CD8-positive, alpha-beta memory T cell (primary cell): ENCODE data around the gene GTF3C5. TPM values are rescaled to one million over a fixed set of nuclear protein-coding genes. Genes with fewer than 3 reads are reported as not detected.
A peak's percentile ranks its signal among the peaks of the same experiment; 100 is the strongest.
"Not testable (repeated sequence)": the region's sequence is repeated elsewhere in the genome, so short reads cannot be mapped to it uniquely, and the experiment has no call there.

Experiments used
- CTCF ChIA-PET: fragments of 350-600 bp; sonication (Branson Sonifier 250); formaldehyde crosslinking; loops from one replicate; lab custom pipeline; 2021; ENCODE audit warnings: antibody characterized with exemption; lab: Charles Lee
- POLR2A ChIA-PET: fragments of 350-600 bp; sonication (Branson Sonifier 250); formaldehyde crosslinking; loops from one replicate; lab custom pipeline; 2021; ENCODE audit warnings: antibody characterized with exemption; lab: Charles Lee
- DNase-seq, 5 donors: peaks; one replicate each; pipeline versions ENCODE4 v3.0.0 to v3.0.0-alpha.2; 2020 to 2022; ENCODE audit warnings: mixed read lengths in 1 of 5
- H3K27ac ChIP-seq: one replicate; pipeline ENCODE4 v1.7.0; 2013; ENCODE audit warnings: low read depth, mild to moderate bottlenecking, low read length, moderate library complexity
- H3K27me3 ChIP-seq: 2 replicates; pipeline ENCODE4 v1.7.0; 2013; ENCODE audit warnings: low read length, mild to moderate bottlenecking; ENCODE audit not compliant: insufficient read depth, poor library complexity, severe bottlenecking
- H3K36me3 ChIP-seq: 2 replicates; pipeline ENCODE4 v1.7.0; 2013; ENCODE audit warnings: mild to moderate bottlenecking, low read length, moderate library complexity; ENCODE audit not compliant: insufficient read depth
- H3K4me1 ChIP-seq: 2 replicates; pipeline ENCODE4 v1.7.0; 2013; ENCODE audit warnings: mild to moderate bottlenecking, low read length, moderate library complexity; ENCODE audit not compliant: insufficient read depth
- H3K4me3 ChIP-seq: 2 replicates; pipeline ENCODE4 v1.7.0; 2013; ENCODE audit warnings: mild to moderate bottlenecking, low read length
- H3K9me3 ChIP-seq: 2 replicates; pipeline ENCODE4 v1.7.0; 2013; ENCODE audit warnings: mild to moderate bottlenecking, low read length
- H3K27ac Mint-ChIP-seq, 8 donors: one replicate each; pipeline ENCODE4 v1.8.0; 2020 to 2021; ENCODE audit warnings: mixed read lengths in 8 of 8, mild to moderate bottlenecking in 6 of 8, inconsistent platforms in 3 of 8, moderate library complexity in 3 of 8
- H3K27me3 Mint-ChIP-seq, 2 donors: one replicate each; pipeline ENCODE4 v1.8.0; 2020 to 2021; ENCODE audit warnings: mixed read lengths in 2 of 2, mild to moderate bottlenecking in 1 of 2, moderate library complexity in 1 of 2
- H3K36me3 Mint-ChIP-seq, 3 donors: one replicate each; pipeline ENCODE4 v1.8.0; 2020 to 2021; ENCODE audit warnings: mixed read lengths in 3 of 3, inconsistent platforms in 1 of 3, mild to moderate bottlenecking in 1 of 3
- H3K4me1 Mint-ChIP-seq, 3 donors: one replicate each; pipeline ENCODE4 v1.8.0; 2020 to 2021; ENCODE audit warnings: mixed read lengths in 3 of 3, inconsistent platforms in 1 of 3, mild to moderate bottlenecking in 1 of 3
- H3K4me3 Mint-ChIP-seq, 7 donors: one replicate each; pipeline ENCODE4 v1.8.0; 2020 to 2021; ENCODE audit warnings: mixed read lengths in 7 of 7, mild to moderate bottlenecking in 6 of 7, moderate library complexity in 4 of 7, inconsistent platforms in 2 of 7
- H3K9me3 Mint-ChIP-seq, 5 donors: one replicate each; pipeline ENCODE4 v1.8.0; 2020 to 2022; ENCODE audit warnings: mixed read lengths in 5 of 5, mild to moderate bottlenecking in 3 of 5, moderate library complexity in 2 of 5, inconsistent platforms in 1 of 5
- polyA plus RNA-seq: library from polyadenylated mRNA; unstranded; fragments of 300-500 nt; fragmentation: Illumina TruSeq; gene quantifications from one replicate; pipeline ENCODE4 v1.2.3, GENCODE V29; 2021
- total RNA-seq, 2 experiments: library from RNA; stranded (reverse); gene quantifications; one replicate each; pipeline ENCODE4 v1.2.3, GENCODE V29; 2021

GTF3C5 gene
- total and polyA plus RNA-seq, 3 experiments from 2014 or later = 38.5 to 91.8 (median 87.8) TPM

DNA sequence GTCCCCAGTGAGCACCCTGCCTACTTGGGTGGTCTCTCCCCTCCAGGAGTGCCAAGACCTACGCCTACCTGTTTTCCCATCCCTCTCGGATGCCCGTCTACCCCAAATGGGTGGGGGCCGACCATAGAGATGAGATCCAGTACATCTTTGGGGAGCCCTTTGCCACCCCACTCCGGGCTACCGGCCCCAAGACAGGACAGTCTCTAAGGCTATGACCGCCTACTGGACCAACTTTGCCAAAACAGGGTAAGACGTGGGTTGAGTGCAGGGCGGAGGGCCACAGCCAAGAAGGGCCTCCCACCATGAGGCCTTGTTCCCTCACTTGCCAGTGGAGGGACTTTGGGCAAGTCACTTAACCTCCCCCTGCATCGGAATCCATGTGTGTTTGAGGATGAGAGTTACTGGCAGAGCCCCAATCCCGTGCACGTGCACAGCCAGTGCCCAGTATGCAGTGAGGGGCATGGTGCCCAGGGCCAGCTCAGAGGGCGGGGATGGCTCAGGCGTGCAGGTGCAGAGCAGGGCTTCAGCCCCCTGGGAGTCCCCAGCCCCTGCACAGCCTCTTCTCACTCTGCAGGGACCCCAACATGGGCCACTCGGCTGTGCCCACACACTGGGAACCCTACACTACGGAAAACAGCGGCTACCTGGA lies 55.5 kb downstream of the GTF3C5 start:
- POLR2A ChIA-PET, H3K4me3 Mint-ChIP-seq, H3K4me1 ChIP-seq, H3K9me3 Mint-ChIP-seq, H3K27ac ChIP-seq, CTCF ChIA-PET, DNase-seq, H3K4me1 Mint-ChIP-seq, H3K27me3 ChIP-seq, H3K36me3 Mint-ChIP-seq, H3K9me3 ChIP-seq, H3K4me3 ChIP-seq, H3K36me3 ChIP-seq, H3K27me3 Mint-ChIP-seq: not testable (repeated sequence)
- H3K27ac Mint-ChIP-seq = peak overlapping the region in 1 of 8 donors; percentile 60

DNA sequence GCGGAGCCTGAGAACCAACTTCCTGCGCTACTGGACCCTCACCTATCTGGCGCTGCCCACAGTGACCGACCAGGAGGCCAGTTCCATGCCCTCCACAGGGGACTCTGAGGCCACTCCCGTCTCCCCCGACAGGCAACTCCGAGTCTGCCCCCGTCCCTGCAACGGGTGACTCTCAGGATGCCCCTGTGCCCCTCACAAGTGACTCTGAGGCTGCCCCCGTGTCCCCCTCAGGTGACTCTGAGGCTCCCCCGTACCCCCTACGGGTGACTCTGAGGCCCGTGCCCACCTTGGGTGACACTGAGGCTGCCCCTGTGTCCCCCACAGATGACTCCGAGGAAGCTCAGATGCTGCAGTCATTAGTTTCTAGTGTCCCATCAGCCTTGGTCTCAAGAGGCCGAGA lies 56.1 kb downstream of the GTF3C5 start:
- no peak overlapping the region for H3K27ac ChIP-seq
- no peaks in the 10 kb centered on the region for H3K9me3 ChIP-seq
- ChIA-PET POLR2A (no interaction called here), CTCF (interaction anchor here (0.7 kb wide), 1 partner anchor 12 kb away, joined by 3 read pairs; no protein-coding TSS in a partner anchor)
- Mint-ChIP-seq H3K36me3 (no peaks in the 10 kb centered on the region), H3K4me1 (no peaks in the 10 kb centered on the region), H3K27me3 (peaks cover 0 to 2% of the 10 kb centered on the region in 2 donors), H3K27ac (no peak overlapping the region), H3K9me3 (no peaks in the 10 kb centered on the region), H3K4me3 (no peak overlapping the region)
- no peaks in the 10 kb centered on the region for H3K36me3 ChIP-seq
- DNase-seq = no peak
- no peaks in the 10 kb centered on the region for H3K4me1 ChIP-seq
- H3K27me3 ChIP-seq = no peaks in the 10 kb centered on the region
- H3K4me3 ChIP-seq = no peak overlapping the region

GRCh38 chr9:133087429-133088145 lies 56.8 kb downstream of the GTF3C5 start:
- no peaks in the 10 kb centered on the region for H3K36me3 ChIP-seq
- Mint-ChIP-seq H3K9me3 (no peaks in the 10 kb centered on the region), H3K27me3 (peaks cover 0 to 2% of the 10 kb centered on the region in 2 donors), H3K4me3 (no peak overlapping the region), H3K27ac (peak overlapping the region in 1 of 8 donors; percentile 36), H3K4me1 (no peaks in the 10 kb centered on the region), H3K36me3 (no peaks in the 10 kb centered on the region)
- ChIA-PET CTCF (interaction anchor here (0.7 to 1.8 kb wide), 2 partner anchors 12 to 57 kb away, joined by 3 to 5 read pairs; no protein-coding TSS in a partner anchor), POLR2A (no interaction called here)
- H3K4me1 ChIP-seq = no peaks in the 10 kb centered on the region
- H3K4me3 ChIP-seq = no peak overlapping the region
- H3K9me3 ChIP-seq = no peaks in the 10 kb centered on the region
- DNase-seq = peak in 1 of 5 donors; percentile 11
- no peaks in the 10 kb centered on the region for H3K27me3 ChIP-seq
- no peak overlapping the region for H3K27ac ChIP-seq

- H3K36me3 Mint-ChIP-seq = no peaks in the 10 kb centered on the region
- no peaks in the 10 kb centered on the region for H3K4me1 Mint-ChIP-seq
- no peaks in the 10 kb centered on the region for H3K27me3 ChIP-seq
- H3K4me3 Mint-ChIP-seq = no peak overlapping the region
- no peaks in the 10 kb centered on the region for H3K36me3 ChIP-seq
- ChIA-PET CTCF (interaction anchor here (1.8 kb wide), 1 partner anchor 56 kb away, joined by 5 read pairs; no protein-coding TSS in a partner anchor), POLR2A (no interaction called here)
- no peaks in the 10 kb centered on the region for H3K4me1 ChIP-seq
- peak overlapping the region in 1 of 8 donors; percentile 33 for H3K27ac Mint-ChIP-seq
- H3K9me3 Mint-ChIP-seq = no peaks in the 10 kb centered on the region
- no peak overlapping the region for H3K4me3 ChIP-seq
- no peaks in the 10 kb centered on the region for H3K9me3 ChIP-seq
- H3K27me3 Mint-ChIP-seq = peaks cover 0 to 2% of the 10 kb centered on the region in 2 donors
- DNase-seq = peak in 1 of 5 donors; percentile 27
- H3K27ac ChIP-seq = no peak overlapping the region
Measured at GRCh38 chr9:133088146-133088750, 57.5 kb downstream of the GTF3C5 start.

DNA sequence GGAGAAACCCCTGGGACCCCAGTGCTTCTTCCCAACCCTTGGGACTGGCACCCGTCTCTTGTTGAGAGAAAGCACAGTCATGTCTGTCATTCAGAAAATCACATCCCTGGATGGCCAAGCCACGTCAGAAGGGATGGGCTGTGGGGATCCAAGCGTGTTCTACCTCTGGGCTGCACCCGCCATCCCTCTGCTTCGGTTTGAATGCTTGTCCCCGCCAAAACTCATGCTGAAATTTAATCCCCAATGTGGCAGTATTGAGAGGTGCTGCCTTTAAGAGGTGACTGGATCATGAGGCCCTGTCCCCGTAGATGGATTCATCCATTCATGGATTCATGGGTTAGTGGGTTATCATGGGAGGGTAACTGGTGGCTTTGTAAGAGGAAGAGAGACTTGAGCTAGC lies 58.0 kb downstream of the GTF3C5 start:
- Mint-ChIP-seq H3K27ac (no peak overlapping the region), H3K27me3 (peaks cover 0 to 2% of the 10 kb centered on the region in 2 donors), H3K4me1 (no peaks in the 10 kb centered on the region), H3K36me3 (no peaks in the 10 kb centered on the region), H3K4me3 (peak overlapping the region in 1 of 7 donors; percentile 40), H3K9me3 (no peaks in the 10 kb centered on the region)
- ChIA-PET POLR2A (interaction anchor here (0.5 kb wide), 1 partner anchor 17 kb away, joined by 3 read pairs; no protein-coding TSS in a partner anchor), CTCF (interaction anchor here (1.8 kb wide), 1 partner anchor 56 kb away, joined by 5 read pairs; no protein-coding TSS in a partner anchor)
- peak in 1 of 5 donors; percentile 39 for DNase-seq
- no peaks in the 10 kb centered on the region for H3K36me3 ChIP-seq
- no peaks in the 10 kb centered on the region for H3K9me3 ChIP-seq
- no peak overlapping the region for H3K27ac ChIP-seq
- no peaks in the 10 kb centered on the region for H3K4me1 ChIP-seq
- H3K4me3 ChIP-seq = no peak overlapping the region
- no peaks in the 10 kb centered on the region for H3K27me3 ChIP-seq

DNA sequence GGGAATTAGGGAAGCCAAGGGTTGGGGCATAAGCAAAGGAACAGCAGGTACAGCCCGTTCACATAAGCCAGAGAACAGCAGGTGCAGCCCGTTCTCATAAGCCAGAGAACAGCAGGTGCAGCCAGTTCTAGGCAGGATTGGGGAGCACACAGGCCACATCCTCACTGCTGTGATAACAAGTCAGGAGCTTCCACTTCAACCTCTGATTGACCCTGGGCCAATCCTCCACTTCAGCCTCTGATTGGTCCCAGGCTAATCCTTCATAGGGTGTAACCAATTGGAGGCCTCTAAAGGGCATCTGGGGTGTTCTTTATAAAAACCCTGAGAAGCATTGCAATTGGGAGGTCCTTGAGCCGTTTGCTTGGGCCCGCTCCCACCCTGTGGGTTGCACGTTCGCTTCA lies 58.5 kb downstream of the GTF3C5 start:
- Mint-ChIP-seq H3K9me3 (no peaks in the 10 kb centered on the region), H3K36me3 (no peaks in the 10 kb centered on the region), H3K27me3 (peaks cover 0 to 2% of the 10 kb centered on the region in 2 donors), H3K4me1 (no peaks in the 10 kb centered on the region), H3K4me3 (no peak overlapping the region), H3K27ac (no peak overlapping the region)
- Histone ChIP-seq H3K4me3 (no peak overlapping the region), H3K36me3 (no peaks in the 10 kb centered on the region), H3K27ac (no peak overlapping the region), H3K27me3 (no peaks in the 10 kb centered on the region), H3K4me1 (no peaks in the 10 kb centered on the region), H3K9me3 (no peaks in the 10 kb centered on the region)
- DNase-seq = peak in 1 of 5 donors; percentile 12
- CTCF ChIA-PET = interaction anchor here (1.1 to 1.8 kb wide), 2 partner anchors 55 to 58 kb away, joined by 3 to 5 read pairs; no protein-coding TSS in a partner anchor
- POLR2A ChIA-PET = interaction anchor here (0.5 kb wide), 1 partner anchor 17 kb away, joined by 3 read pairs; no protein-coding TSS in a partner anchor

GRCh38 chr9:133090187-133090586 lies 59.4 kb downstream of the GTF3C5 start:
- peak in 1 of 5 donors; percentile 1 for DNase-seq
- H3K27ac Mint-ChIP-seq = no peak overlapping the region
- H3K27me3 Mint-ChIP-seq = peaks cover 0 to under 1% of the 10 kb centered on the region in 2 donors
- CTCF ChIA-PET = interaction anchor here (1.0 to 1.1 kb wide), 2 partner anchors 54 to 57 kb away, joined by 3 read pairs; no protein-coding TSS in a partner anchor
- H3K4me1 ChIP-seq = no peaks in the 10 kb centered on the region
- no peaks in the 10 kb centered on the region for H3K27me3 ChIP-seq
- no peaks in the 10 kb centered on the region for H3K4me1 Mint-ChIP-seq
- no peak overlapping the region for H3K4me3 ChIP-seq
- no peak overlapping the region for H3K27ac ChIP-seq
- peaks cover 0 to 4% (median 1%) of the 10 kb centered on the region in 3 donors for H3K36me3 Mint-ChIP-seq
- H3K36me3 ChIP-seq = no peaks in the 10 kb centered on the region
- H3K4me3 Mint-ChIP-seq = no peak overlapping the region
- no peaks in the 10 kb centered on the region for H3K9me3 ChIP-seq
- peaks cover 0 to 4% (median 3%) of the 10 kb centered on the region in 5 donors for H3K9me3 Mint-ChIP-seq
- POLR2A ChIA-PET = no interaction called here
